Hematopoietic multipotent progenitor cell treated with erythropoietin and hydrocortisone succinate and interleukin-3 and kit ligand, for 17 days (in vitro differentiated cells): Measurements from ENCODE around the gene OCSTAMP.

Experiments
- DNase-seq: peaks from one replicate; pipeline ENCODE4 v3.0.0-alpha.2; 2015; ENCODE audit warnings: low spot score

Gene OCSTAMP

DNA sequence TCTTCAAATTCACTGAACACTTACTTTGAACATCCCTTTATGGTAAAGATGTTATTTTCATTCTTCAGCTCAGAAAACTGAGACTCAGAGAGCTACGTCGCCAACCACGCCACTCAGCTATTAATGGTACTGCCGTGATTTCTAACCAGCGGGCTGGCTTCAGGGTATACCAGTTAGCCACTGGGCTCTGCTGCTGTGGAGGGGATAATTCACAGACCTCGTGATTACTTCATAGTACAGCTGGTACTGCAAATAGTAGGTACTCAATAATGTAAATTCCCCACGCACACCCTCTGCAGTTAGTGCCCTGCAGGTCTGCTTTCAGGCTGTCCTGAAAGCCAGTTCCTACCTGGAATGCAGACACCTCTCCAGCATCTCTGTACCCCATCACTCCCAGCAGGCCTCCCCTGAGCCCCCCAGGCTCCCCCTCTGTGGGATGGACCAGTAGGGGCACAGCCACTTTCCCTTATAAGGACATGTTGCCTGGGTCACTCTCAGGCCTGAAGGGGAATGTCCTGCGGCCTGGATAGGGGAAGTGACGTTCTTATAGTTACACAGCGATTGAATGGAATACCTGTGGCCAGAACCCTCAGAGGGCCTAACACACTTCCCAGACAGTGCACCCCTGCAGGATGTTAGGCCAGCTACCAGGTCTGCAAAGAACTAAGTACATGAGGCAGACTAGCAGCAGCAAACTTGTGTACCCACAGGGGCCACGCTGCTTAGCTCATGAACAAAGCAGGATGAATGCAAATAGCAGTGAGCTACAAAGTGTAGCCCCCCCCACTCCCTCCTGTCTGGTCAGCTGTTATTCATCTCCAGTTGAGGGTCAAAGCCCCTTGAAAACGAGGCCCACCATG is 1.3 kb upstream of the OCSTAMP start:
- no peak for DNase-seq

DNA sequence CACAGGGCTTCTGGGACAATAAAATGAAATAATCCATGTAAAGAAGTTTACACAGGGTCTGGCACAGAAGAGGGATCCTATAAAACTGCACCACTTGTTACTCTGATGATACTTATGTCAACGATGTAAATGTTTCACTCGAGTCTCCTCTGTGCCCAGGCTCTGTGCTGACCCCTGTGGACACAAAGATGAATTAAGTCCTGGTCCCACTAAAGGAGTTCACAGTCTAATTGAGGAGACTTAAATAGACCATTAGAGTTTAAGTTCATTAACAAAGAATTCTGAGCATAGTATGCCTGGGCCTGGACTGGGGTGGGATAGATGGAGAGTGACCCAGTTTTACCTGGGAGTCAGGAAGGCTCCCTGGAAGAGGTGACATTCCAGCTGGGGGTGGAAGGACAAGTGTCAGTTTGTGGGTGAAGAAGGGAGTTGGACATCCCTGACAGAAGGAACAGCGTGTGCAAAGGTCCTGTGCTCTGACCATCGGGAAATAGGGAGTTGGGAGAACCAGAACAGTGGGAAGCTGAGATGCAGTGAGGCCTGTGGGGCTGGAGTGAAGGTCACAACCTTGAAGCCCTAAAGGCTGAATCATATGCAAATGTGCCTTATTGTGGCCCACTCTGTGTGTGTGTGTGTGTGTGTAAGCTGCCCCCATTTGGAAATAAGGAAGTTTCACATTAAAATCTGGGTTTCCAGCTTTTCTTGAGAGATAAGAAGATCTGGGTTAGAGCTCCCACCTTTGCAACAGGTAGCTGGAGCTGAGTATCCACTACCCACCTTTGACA is 1.1 kb downstream of the OCSTAMP start:
- no peak for DNase-seq

DNA sequence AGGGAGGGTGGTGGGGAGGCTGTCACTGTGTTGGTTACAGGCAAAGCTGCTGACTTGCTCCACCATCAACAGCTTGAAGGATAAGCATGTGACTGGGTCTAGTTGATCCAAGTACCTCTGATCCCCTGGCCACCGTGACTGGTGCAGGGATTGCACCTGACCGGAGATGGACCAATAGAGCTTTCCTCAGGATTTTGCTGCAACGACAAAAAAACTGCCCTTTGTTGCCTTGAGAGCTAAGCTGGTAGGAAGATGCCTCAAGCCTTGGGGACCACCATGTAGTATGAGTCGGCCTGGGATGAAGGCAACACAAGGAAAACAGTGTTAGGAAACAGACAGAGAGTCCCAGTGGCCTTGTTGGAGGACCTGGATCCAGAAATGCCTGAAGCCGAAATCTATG is 1.8 kb downstream of the OCSTAMP start:
- DNase-seq: no peak

DNA sequence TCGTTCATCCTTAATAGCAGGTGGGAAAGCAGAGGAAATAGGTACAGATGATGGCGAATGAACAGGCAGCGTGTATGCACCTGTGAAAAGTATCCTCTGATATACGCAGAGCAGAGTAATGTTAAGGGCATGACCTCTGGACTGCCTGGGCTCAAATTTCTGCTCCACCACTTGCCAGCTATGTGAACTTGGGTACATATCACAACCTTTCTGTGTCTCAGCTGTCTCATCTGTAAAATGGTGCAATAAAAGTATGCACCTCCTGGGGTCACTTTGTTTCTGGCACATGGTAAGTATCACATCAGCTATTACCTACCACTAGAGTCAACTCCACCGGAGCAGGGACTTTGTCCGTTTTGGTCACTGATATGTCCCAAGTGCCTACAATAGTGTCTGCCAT is 2.5 kb downstream of the OCSTAMP start:
- no peak for DNase-seq

- no peak for DNase-seq
Observed at GRCh38 chr20:46546936-46547335, 3.5 kb downstream of the OCSTAMP start.

DNA sequence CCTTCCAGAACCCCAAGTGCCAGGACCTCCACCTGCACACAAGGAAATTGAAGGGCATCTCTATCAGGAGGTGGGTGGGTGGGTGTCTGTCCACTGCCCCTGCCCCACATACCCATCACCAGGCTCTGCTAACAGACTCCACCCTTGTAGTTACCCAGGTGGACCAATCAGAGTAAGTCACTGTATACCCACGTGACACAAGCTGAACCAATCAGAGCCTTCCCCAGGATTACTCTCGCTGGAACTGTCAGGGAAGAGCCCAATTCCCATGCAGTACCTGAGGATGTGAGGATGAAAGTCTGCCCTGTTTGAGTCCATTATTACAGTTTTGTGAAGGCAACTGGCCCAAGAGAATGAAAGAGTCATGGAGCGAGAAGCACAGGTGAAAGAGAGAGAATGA is 4.2 kb downstream of the OCSTAMP start:
- DNase-seq: no peak

GRCh38 chr20:46545827-46546138 is 4.7 kb downstream of the OCSTAMP start:
- DNase-seq: no peak

DNA sequence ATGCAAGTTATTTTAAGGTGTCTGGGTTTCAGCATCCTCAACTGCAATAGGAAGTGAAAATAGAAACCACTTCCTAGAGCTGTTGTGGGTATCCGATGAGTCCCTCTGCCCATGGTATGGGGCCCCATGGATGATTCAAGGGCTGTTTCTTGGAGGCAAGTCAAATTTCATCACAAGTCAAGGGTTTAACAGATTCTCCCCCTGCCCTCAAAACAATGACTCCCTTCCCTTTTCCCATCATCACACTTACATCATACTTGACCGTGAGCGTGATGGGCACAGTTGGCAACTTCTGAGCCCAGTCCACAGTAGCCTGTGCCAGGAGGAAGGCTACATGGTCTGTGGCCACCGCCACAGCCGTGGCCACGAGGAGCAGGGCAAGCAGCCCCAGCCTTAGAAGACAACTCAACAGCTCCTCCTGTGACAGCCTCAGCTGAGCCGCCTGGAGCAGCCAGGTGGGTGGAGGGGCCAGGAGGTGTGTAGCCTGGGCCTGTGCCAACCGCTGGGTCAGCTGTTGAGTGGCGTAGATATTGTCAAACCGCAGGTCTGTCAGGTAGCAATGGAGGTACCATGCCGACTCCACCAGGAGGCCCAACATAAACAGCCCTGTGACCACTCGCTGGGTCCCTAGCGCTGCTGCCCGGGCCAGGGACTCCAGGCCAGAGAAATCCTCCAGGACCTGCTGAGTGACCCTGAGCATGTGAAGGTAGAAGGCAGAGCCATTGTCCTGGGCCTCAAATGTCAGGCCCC is 5.2 kb downstream of the OCSTAMP start:
- no peak for DNase-seq

GRCh38 chr20:46544576-46544975 is 5.9 kb downstream of the OCSTAMP start:
- DNase-seq: no peak

DNA sequence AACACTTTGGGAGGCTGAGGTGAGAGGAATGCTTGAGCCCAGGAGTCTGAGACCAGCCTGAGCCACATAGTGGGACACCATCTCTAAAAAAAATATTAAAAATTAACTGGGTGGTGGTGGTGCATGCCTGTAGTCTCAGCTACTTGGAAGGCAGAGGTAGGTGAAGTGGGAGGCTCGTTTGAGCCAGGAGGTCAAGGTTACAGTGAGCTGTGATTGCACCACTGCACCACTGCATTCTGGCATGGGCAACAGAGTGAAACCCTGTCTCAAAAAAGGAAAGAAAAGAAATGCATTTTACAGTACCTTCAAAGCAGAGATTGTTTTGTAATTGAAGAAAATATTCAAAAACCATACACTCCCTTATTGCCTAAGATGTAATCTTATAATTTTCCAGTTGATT is 6.5 kb downstream of the OCSTAMP start:
- DNase-seq: no peak

DNA sequence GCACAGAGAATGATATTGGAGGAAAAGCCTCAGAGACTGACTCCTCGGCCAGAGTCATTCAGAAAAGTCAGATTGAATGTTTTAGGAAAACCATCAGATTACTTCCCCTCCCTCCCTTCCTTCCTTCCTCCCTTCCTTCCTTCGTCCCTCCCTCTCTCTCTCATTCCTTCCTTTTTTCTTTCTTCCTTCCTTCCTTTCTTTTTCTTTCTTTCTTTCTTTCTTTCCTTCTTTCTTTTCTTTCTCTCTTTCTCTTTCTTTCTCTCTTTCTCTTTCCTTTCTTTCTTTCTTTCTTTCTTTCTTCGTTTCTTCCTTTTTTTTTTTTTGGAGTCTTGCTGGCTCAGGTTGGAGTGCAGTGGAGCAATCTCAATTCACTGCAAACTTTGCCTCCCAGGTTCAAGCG is 7.4 kb downstream of the OCSTAMP start:
- DNase-seq: no peak

DNA sequence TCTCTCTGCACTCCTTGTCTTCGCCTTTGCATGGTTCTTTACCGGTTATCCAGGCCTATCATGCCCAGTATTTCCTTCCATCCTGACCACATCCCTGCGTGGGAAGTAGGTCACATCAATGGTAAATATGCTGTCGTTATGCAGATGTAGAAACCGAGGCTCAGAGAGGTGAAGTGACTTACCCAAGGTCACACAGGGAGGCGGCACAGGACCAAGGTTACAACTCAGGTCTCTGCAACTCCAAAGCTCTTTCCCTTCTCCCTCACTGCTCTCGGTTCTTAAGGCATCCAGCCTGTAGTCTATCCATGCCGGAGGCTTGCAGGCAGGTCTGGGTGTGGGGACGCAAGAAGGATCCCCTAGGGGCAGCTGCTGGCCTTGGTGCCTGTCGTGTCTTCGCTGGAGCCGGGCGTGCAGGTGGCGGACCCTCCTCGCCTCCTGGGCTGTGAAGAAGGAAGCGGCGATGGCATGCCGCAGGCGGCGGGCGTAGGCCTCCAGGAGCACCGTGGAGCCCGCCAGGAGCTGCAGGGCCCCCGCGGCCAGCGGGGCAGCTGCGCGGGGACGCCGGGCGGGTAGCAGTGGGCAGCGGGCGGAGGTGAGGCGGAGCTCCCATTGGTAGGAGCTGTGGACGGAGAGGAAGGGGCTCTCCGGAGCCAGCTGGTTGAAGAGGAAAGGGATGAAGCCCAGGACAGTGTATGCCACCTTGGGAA is 9.1 kb downstream of the OCSTAMP start:
- no peak for DNase-seq

- DNase-seq: no peak
Observed at GRCh38 chr20:46539113-46539512, 11.3 kb downstream of the OCSTAMP start.

DNA sequence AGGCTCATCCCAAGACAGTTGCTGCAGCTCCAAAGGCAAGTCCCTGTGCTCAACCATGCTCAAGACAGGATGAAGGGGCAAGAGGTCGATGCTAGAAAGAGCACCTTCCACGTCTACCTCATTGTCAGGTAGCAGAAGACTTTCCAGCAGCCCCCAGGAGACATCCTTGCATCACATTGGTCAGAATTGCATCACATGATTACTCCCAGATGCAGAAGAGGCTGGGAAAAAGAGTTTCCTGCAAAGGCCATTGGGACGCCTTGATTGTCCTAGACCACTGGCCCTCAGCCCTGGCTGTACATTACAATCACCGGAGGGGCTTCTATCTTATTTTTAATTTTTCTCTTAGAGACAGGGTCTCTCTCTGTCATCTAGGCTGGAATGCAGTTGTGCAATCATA is 19.8 kb downstream of the OCSTAMP start:
- DNase-seq: no peak

DNA sequence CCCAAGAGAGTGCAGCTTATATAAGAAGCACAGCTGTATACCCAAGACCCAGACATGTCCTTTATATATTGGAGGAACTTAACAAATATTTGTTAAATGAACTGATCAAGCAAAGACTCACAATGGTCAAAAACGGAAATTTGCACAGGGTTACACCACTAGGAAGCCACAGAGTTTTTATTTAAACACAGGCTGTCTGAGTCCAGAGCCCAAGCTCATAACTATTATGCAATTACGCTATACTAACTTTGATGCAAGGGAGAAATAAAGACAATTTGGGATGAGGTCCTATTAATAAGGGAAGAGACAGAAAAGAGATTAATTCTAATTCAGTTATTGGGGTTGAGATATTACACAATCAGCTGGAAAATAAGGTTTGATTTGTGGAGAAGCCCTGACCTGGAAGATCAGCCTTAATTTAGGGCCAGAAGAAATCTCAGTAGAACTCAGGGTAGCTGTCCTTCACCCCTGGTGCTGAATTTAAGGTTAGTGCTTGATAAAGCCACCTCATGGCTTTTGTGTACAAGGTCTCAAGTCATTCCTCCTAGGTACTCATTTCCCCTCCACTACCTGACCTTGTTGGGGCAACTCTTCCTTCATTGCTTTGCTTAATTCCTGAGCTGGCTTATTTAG is 26.6 kb downstream of the OCSTAMP start:
- no peak for DNase-seq

DNA sequence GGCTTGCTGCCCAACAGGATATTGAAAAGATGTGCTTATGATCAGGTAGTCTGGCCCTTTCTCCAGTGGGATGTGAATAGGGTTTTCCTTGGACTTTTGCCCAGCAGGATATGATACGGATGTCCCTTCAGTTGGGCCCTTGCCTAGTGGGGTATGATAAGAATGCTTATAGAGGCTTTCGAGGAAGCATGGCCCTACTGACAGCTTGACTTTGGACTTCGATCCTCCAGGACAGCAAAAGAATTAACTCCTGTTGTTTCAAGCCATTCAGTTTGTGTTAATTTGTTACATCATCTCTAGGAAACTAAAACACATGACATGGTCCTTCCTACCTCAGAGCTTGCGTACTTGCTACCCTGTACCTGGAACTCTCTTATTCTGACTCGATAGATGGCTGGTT is 27.3 kb downstream of the OCSTAMP start:
- no peak for DNase-seq

GRCh38 chr20:46520976-46521579 is 29.4 kb downstream of the OCSTAMP start:
- DNase-seq: peak; percentile 10

- no peak for DNase-seq
Observed at GRCh38 chr20:46520540-46520939, 29.9 kb downstream of the OCSTAMP start.

DNA sequence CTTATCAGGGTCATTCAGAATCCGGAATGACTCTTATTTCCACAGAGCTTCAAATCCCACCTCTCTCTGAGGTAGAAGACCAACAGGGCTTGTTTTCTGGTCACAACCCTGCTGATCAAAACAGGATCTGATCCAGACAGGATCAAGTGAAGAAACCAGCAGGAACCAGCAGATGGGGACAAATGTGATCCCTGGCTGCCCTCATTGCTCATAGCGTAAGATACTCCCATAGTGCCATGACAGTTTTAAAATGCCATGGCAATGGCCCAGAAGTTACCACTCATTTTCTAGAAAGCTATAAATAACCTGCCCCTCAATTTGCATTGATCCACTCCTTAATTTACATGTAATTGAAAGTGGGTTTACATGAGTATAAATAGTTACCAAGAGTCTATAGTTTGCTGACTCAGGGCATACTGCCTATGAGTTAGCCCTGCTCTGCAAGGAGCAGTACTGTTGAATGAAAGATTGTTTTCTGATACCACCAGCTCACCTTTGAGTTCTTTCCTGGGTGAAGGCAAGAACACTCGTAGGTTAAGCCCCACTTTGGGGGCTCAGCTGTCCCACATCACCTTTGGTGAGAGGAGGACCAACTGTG is 30.9 kb downstream of the OCSTAMP start:
- no peak for DNase-seq

DNA sequence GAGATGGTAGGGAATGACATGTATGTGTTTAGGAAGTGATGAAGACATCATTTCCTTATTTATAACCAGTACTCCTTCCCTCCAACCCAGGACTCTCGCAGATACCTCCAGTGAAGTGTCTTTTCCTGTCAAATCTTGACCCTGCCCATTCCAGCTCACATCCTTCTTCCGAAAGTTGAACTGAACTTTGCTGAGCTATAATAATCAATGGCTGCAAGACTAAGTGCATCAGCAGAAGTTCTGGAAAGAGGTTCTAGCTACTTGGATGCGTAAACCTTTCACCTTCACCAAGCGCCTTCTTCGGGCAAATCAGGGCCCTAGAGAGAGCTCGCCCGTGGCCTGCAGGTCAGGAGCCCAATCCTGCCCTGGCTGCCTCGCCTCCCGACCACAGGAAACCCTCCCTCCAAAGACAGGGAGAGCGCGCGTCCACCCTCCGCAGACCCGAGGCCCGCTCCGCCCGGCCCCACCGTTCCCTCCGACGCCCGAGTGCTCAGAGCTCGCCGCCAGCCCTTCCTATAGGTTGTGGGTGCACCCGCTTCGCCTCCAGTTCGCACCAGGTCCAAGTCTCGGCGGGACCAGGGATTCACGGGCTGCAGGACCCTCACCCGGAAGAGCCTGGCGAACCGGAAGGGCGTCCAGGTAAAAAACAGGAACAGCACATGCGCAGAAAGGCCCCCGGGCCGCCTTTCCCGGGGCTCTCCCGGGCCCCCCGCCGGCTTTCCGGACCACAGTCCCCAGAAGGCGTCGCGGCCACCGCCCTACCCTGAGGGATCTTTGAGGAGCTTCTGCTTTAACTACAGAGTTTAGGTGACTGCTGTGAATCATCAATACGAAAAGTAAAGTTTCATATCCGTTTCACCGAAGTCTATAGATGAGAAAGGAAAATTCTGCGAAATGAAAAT is 37.3 kb downstream of the OCSTAMP start, which contains the start of gene ZNF334:
ZNF334 (minus strand) TSS at position 617 of the 902 bp plus-strand sequence. CDS start 1,457 bp downstream, outside the sequence.
- DNase-seq: no peak
